Iris pigment epithelial cell (primary cell): ENCODE results near the gene IRF7.

Experiments
- DNase-seq: peaks from one replicate; pipeline ENCODE4 v3.0.0-alpha.2; 2011; ENCODE audit warnings: low read depth

The IRF7 gene

DNA sequence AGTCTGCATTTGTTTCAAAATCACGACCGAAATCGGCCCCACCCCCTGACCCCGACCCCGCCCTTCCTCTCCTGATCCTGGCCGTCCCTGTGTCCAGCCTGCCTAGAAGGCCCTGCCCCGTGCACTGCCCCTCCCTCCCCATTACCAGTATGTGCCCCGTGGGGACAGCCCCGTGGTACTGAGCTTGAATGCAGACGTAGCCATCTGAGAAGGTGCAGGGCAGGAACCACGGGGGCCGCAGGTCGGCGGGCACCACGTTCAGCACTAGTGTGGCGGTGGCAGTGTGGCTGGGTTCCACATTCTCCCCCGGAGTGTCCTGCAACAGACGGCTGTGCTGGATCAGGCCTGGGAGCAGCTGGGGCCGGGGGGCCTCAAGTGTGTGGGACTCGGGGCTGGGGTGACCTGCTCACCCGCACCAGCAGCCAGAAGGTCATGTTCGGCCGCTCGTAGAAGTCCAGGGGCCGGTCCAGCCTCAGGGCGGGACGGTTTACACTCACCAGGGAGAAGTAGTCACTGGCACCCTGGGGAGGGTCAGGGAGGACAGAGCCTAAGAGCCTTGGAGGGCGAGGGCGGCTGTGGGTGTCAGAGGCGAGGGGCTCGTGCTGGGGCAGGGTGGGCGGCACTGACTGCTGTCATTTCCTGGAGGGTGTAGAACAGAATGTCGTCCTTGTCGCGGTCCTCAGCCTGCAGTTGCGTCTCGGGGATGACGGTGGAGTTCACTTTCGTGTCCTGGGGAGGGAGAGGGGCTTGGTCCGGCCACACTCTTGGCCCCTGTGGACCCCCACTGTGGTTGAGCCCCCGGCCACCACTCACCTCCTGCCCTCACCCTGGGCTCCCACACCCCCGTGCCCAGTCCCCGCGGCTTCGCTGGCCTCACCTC lies 5.4 kb upstream of the IRF7 start:
- DNase-seq: no peak

DNA sequence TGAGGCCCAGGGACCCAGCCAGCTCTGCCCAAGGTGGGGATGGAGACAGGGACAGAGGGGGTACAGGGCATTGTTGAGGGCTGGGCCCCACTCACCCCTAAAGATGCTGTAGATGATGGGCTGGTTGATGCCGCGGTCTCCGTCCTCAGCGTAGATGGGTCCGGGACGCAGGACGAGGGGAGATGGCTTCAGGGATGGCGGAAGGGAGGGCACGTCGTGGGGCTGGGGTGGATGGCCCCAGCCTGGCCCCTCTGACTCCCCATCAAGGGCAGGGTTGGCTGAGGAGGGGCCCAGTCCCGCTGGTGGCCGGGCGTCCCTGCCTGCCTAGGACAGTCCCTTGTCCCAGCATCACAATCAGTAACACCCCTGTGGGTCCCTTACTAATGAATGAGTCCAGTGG lies 4.5 kb upstream of the IRF7 start:
- no peak for DNase-seq

DNA sequence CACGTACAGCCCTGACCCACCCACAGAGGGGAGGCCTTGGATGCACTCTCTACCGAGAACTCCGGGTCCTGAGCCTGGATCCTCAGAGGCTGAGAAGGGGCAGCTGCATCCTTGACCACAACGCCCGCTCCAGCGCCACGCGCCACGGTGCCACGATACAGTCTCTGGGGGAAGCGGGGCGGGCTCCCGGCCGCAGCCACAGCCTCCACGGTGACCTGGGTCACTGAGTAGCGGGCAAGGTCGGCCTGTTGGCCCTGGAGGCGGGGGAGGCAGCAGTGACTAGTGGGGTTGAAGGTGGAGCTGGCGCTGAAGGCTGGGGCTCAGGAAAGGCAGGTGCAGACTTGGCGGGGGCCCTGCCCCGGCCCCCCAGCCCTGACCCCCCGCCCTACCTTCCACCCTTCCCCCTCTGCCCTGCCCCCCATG lies 3.9 kb upstream of the IRF7 start:
- DNase-seq: no peak

DNA sequence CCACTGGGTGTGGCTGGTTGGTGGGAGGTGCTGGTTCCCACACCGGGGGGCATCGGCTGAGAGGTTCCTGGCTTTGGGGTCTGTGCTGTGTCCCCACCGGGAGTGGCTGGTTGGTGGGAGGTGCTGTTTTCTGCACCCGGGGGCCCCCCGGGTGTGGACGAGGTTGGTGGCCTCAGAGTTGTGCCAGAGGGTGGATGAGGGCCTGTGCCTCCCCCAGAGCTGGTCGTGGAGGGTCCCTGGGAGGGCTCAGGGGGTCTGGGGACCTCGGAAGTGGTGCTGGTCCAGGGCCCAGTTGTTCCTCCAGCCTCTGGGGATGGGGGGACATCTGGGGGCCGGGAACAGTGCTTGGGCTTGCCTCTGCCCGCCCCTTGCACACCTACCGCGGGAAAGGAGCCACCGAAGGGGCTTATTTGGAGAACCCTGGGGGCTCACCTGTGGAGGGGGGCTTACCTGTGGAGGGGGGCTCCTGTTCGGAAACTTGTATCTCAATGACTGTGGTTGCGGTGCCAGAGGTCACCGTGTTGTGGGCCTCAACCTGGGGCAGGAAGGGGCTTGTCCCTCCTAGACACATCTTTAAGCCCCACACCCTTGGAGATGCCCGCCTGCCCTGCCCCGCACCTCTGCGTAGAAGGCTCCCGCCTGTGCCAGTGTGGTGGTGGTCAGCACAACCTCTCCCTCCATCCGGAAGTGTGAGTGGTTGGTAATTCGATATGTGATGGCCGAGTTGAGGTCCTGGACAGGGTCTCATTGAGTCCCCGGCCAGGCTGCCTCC lies 3.3 kb upstream of the IRF7 start:
- DNase-seq: no peak

DNA sequence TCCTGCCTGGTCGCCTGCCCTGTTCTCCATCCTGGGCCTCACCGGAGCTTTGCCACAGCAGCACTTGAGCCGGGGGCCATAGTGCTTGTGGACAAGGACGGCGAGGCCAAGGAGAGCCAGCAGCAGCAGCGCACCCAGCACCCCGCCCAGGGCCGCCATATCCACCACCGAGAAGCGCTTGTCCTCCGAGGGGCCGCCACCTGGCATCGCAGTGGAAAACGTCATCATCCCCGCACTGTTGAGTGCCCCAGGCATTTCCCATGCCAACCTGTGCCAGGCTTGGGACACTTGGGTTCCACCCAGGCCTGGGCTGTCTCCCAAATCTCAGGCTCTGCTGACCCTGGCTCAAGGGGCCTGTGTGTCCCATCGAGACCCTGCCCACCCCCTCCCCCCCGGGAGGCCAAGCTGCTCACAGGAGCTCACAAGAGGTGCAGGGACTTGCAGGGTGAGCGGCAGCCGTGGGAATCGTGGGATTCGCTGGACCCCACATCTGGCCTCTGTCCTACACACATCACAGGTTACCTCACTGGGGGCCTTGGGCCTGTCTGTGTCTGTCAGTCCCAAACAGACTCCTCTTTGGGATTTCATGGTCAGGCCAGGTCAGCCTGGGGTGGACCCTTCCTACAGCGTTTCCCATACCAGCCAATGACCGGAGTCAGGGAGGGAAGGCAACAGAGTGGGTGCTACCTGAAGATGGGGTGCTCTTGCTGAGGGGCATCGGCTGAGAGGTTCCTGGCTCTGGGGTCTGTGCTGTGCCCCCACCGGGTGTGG lies 2.3 kb upstream of the IRF7 start:
- DNase-seq: no peak

DNA sequence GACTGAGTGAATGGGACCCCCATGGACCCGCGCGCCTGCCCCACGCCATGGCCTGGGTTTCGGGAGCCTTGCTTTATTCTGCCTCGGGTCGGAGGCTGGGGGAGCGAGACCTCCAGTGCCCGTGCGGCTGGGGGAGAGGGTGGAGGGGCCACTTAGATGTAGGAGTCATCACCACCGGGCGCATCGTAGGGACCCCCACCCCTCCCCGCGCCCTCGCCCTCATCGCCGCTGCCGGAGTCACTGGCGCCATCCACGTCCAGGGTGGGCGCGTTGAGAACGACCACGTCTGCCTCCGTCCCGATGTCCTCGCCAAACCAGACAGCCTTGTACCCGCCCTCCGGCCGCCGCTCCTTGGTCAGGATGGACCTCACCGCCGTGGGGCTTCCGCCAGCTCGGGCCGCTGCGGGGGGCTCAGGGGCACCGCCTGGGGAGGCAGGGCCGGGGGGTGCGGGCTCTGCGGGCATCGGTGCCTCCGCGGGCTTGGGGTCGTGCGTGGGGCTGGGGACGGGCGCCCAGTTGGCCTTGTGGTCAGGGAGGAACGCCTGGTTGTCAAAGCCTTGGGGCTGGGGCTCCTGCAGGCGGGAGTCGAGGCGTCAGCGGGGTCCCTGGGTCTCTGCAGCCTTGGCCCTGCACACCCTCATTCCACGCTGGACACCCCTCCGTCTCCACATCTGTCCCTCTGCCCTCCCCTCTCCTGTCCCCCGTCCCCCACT lies 1.6 kb upstream of the IRF7 start:
- no peak for DNase-seq

DNA sequence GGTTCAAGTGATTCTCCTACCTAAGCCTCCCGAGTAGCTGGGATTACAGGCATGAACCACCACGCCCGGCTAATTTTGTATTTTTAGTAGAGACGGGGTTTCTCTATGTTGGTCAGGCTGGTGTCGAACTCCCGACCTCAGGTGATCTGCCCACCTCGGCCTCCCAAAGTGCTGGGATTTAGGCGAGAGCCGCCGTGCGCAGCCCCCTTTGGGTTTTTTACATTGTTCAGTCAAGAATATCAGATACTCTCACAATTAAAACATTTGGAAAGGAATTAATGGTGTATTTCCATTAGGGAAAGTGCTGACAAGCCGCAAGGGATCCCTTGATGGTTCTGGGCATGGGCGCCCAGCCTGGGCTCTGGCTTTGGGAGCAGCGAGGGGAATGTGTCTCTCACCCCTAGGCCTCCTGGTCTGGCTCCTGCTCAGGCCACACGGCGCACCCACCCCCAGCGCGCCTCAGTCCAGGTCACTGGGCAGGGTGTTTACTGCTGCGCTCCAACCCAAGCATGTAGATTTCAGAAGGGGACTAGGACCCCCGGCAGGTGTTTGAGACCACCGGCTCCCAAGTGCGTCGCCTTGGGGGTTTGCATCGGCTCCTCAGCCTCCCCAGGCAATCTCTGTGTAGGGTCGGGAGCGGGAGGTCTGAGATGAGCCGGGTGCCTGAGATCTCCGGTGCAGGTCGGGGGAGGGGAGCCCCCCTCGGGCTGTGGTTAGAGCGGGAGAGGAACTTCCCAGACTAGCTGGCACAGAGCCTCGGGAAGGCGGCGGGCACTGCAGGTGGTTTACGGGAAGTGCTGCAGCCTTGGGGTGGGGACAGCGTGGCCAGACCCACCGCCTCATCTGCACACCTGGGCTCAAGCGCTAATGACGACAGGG lies 809 bp upstream of the IRF7 start:
- no peak for DNase-seq

DNA sequence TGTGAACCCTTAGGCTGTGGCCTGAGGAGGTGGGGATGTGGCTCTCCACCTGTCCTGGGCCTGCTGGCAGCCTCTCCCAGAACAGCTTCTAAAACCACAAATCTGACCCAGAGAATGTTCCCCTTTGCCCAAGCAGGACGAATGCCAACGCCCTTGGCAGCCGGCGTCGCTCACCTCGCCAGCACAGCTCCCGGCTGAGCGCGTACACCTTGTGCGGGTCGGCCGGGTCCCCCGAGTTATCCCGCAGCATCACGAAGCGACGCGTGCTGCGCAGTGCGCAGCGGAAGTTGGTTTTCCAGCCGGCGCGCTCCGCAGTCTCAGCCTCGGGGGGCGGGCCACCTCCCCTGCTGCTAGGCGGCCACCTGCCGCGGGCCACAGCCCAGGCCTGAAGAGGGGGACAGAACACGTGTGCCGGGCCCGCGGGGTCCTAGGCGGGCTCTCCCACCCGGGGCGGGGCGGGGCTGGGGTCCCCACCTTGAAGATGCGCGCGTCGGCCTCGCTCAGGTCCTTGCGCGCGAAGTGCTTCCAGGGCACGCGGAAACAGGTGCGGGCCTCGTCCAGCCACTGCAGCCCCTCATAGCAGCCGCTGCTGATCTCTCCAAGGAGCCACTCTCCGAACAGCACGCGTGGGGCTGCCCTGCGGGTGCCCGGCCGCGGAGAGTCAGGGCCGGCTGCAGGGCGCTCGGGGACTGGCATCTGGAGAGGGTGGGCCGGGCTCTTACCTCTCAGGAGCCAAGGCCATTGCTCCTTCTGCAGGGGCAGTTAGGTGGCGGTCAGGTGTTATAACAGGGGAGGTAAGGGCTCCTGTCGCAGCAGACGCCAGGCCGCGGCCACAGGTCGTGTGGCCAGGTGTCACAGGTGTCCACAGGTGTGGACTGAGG lies 887 bp downstream of the IRF7 start:
- DNase-seq: no peak

DNA sequence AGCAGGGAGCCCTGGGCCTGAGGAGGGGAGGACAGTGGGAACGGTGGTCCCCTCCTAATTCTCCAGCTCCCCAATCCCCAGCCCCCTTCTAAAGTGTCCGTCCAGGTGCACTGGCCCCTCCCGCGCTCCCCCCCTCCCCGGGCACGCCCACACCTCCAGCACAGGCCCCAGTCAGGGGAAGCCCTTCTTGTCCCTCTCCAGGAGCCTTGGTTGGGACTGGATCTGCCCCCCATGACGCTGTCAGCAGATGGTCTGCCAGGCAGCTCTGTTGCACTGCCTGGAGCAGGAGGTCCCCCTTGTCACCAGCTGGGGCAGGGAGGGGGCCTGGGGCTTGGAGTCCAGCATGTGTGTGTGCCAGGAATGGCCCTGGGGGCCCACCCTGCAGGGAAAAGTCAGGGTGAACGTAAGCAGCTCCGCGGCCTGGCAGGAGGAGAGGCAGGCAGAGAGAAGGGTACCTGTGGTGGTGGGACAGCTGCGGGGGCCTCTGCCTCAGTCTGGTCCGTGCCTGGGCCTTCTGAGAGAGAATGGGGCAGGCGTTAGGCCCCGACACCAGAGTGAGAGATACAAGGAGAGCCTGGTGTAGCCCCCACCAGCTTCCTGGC lies 1.6 kb downstream of the IRF7 start:
- DNase-seq: no peak

DNA sequence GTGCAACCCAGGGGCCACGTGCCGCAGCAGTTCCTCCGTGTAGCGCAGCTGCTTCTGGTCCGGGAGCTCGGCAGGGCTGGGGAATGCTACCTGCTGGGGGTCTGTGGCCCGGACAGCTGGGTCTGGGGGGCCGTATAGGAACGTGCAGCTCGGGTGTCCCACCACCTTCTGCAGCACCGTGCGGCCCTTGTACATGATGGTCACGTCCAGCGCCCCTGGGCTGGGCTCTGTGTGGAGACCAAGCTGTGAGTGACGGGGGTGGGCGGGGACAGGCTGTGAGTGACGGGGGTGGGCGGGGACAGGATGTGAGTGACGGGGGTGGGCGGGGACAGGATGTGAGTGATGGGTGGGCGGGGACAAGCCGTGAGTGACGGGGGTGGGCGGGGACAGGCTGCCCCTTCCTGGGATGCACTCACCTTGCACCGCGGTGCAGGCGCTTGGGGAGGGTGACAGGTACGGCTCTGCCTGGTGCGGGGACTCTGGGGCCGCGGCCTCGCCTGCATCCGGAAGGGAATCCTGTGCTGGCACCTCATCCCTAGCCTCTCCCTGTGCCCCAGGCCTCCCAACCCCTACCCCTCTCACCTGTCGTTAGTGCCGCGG lies 2.3 kb downstream of the IRF7 start:
- DNase-seq: peak; percentile 54

DNA sequence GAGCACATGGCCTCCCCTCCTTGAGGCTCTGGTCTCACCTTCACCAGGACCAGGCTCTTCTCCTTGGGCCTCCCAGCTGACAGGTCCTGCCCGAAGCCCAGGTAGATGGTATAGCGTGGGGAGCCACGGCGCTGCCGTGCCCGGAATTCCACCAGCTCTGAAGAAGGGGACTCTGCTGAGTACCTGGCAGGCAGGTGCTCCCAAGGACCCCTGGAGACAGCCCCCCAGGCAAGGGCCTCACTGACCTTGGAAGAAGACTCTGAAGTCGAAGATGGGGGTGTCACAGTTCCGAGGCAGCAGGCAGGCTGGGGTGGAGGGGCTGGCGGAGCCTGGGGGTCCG lies 2.8 kb downstream of the IRF7 start:
- no peak for DNase-seq

DNA sequence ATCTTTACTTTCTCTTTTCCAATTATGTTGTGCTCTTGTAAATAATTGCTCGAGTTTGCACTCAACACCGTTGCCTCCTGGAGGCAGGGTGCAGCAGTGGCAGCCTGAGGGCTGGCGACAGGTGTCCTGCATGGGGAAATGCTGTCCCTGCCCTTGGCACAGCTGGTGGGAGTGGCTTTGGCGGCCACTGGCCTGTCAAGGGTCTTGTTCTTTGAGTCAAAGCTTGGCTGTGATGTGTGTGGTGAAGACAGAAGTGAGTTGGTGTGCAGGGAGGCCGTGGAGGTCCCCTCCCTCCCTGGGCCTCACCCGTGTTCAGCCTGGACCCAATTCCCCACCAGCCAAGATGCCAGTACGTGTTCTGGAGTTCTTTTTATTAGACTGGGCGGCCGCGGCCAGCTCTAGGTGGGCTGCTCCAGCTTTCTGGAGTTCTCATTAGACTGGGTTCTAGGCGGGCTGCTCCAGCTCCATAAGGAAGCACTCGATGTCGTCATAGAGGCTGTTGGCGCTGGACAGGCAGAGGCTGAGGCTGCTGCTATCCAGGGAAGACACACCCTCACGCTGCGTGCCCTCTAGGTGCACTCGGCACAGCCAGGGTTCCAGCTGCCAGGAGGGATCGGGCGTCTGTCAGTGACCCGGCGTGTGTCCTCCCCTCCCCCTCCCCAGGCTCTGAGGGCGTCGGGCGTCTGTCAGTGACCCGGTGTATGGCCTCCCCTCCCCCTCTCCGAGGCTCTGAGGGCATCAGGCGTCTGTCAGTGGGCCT lies 3.4 kb downstream of the IRF7 start:
- peak; percentile 22 for DNase-seq

DNA sequence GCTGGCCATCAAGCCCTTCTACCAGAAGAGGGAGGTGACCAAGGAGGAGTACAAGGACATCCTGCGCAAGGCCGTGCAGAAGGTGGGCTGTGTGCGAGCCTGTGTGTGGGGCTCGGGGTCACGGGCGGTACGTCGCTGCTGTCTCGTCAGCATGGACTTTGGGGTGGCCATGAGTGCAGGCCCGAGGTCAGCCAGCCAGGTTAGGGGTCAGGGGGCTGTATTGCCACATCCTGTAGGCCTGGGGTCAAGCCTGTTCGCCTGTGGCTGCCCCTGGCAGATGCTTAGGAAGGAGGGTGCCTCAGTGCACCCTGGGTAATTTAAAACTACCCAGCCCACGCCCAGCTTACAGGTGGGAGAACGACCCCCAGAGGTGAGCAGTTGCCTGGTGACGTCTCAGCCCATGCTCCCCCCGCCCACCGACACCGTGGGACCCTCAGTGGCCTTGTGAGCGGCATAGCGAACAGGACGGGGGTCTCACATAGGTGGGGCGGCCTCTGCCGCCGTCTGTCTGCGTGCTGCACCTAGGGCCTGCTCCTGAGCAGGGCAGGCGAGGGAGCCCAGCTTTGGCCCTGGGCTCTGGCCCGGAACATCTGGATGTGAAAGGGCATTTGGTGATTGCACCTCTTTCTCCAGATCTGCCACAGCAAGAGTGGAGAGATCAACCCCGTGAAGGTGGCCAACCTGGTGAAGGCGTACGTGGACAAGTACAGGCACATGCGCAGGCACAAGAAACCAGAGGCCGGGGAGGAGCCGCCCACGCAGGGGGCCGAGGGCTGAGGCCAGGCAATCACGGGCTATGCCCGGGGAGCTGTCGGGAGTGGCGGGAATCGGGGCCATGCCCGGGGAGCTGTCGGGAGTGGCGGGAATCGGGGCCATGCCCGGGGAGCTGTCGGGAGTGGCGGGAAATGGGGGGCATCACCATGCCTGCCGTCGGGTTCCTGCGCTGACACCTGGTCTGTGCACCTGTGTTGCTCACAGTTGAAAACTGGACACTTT lies 4.5 kb downstream of the IRF7 start:
- DNase-seq: no peak

DNA sequence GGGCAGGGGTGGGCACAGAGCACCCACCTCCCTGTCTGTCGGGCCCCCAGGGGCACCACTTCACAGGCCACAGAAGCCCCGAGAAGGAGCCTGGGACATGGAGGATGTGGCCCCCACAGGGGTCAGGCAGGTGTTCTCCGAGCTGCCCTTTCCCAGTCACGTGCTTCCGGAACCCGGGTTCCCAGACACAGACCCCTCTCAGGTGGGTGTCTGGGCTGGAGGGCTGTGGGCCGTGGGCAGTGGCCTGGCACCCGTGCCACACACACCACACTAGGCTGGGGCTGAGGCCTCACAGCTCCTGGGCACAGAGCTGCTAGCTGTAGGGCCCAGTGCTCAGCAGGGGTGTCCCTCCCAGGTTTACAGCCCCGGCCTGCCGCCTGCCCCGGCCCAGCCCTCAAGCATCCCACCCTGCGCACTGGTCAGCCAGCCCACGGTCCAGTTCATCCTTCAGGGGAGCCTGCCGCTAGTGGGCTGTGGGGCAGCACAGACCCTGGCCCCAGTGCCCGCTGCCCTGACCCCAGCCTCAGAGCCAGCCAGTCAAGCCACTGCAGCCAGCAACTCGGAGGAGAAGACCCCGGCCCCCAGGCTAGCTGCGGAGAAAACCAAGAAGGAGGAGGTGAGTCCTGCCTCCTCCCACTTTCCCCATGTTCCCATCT lies 5.5 kb downstream of the IRF7 start:
- DNase-seq: no peak

DNA sequence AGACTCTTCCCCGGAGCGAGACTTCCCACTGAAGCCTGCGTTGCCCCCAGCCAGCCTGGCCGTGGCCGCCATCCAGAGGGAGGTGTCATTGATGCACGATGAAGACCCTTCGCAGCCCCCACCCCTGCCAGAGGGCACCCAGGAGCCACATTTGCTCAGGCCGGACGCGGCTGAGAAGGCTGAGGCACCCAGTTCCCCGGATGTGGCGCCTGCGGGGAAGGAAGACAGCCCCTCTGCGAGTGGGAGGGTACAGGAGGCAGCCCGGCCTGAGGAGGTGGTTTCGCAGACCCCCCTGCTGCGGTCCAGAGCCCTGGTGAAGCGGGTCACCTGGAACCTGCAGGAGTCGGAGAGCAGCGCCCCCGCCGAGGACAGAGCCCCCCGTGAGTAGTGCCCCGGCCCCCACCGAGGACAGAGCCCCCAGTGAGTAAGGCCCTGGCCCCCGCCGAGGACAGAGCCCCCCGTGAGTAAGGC lies 6.4 kb downstream of the IRF7 start:
- DNase-seq: no peak

DNA sequence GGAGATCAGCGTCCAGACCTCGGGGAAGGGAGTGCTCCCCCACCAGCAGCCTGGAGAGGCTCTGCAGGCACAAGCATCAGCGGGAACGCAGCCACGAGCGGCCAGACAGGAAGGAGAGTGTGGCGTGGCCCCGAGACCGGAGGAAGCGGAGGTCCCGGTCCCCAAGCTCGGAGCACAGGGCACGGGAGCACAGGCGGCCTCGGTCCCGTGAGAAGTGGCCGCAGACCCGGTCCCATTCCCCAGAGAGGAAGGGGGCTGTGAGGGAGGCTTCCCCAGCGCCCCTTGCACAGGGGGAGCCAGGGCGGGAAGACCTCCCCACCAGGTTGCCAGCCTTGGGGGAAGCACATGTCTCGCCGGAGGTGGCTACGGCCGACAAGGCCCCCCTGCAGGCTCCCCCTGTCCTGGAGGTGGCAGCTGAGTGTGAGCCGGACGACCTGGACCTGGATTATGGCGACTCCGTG lies 6.9 kb downstream of the IRF7 start:
- no peak for DNase-seq
